KMS-11 (cell line): Measurements from ENCODE around the gene NFYA.

Experiments
- H2AFZ ChIP-seq: fragments of 200-600 bp; sonication (generic); 2 replicates; pipeline ENCODE4 v1.6.1; 2016; ENCODE audit warnings: antibody characterized with exemption, mixed run types, low read depth
- H3K27ac ChIP-seq: fragments of 200-600 bp; sonication (generic); 2 replicates; pipeline ENCODE4 v1.6.1; 2016; ENCODE audit warnings: mild to moderate bottlenecking, mixed run types
- H3K27me3 ChIP-seq: fragments of 200-600 bp; sonication (generic); 2 replicates; pipeline ENCODE4 v1.6.1; 2017; ENCODE audit warnings: mild to moderate bottlenecking, low read depth, mixed run types, moderate library complexity; ENCODE audit not compliant: insufficient read depth
- H3K36me3 ChIP-seq: fragments of 200-600 bp; sonication (generic); 2 replicates; pipeline ENCODE4 v1.6.1; 2017; ENCODE audit warnings: mild to moderate bottlenecking, mixed run types; ENCODE audit not compliant: insufficient read depth
- H3K4me1 ChIP-seq: fragments of 200-600 bp; sonication (generic); 2 replicates; pipeline ENCODE4 v1.6.1; 2016; ENCODE audit warnings: mild to moderate bottlenecking, low read depth, mixed run types; ENCODE audit not compliant: poor library complexity, severe bottlenecking
- H3K4me2 ChIP-seq: fragments of 200-600 bp; sonication (generic); 2 replicates; pipeline ENCODE4 v1.7.0; 2016; ENCODE audit warnings: mild to moderate bottlenecking, mixed run types
- H3K4me3 ChIP-seq: fragments of 200-600 bp; sonication (generic); IDR thresholded peaks from 2 replicates; pipeline ENCODE4 v1.6.1; 2017; ENCODE audit warnings: low read depth, low read length, mixed read lengths; ENCODE audit not compliant: insufficient read depth
- H3K79me2 ChIP-seq: fragments of 200-600 bp; sonication (generic); 2 replicates; pipeline ENCODE4 v1.6.1; 2016; ENCODE audit warnings: low read depth, mixed run types; ENCODE audit not compliant: insufficient read depth
- H3K9ac ChIP-seq: fragments of 200-600 bp; sonication (generic); 2 replicates; pipeline ENCODE4 v1.6.1; 2016; ENCODE audit warnings: mild to moderate bottlenecking, mixed run types
- H4K20me1 ChIP-seq: fragments of 200-600 bp; sonication (generic); 2 replicates; pipeline ENCODE4 v1.6.1; 2016; ENCODE audit warnings: mild to moderate bottlenecking, mixed run types; ENCODE audit not compliant: insufficient read depth
- TF ChIP-seq, protein P1 (sequence below): fragments of 200-600 bp; sonication (generic); conservative IDR thresholded peaks from 2 replicates; pipeline ENCODE4 v1.6.1; 2017; ENCODE audit warnings: low read depth, mild to moderate bottlenecking, antibody characterized with exemption, low read length, moderate library complexity, mixed read lengths

NFYA gene

DNA sequence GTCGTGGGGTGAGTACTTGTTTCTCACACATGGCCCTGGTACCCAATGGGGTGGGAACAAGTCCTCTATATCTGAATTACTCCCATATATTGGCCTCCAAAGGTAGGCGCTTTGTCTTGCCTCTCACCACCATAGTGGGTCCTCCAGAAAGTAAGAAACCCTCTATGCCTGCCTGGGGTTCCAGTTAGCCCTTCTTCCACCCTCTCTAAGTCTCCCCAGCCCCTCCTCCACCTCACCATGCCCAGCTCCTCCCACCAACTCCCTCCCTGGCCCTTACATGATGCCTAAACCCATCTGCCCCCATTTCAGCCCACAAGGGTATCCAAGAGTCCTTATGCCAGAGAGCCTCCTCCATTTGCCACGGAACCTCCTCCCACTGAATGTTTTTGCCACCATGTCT, 29.6 kb upstream of the NFYA start:
- Histone ChIP-seq H3K4me2 (no peak overlapping the region), H2AFZ (no peak overlapping the region)

DNA sequence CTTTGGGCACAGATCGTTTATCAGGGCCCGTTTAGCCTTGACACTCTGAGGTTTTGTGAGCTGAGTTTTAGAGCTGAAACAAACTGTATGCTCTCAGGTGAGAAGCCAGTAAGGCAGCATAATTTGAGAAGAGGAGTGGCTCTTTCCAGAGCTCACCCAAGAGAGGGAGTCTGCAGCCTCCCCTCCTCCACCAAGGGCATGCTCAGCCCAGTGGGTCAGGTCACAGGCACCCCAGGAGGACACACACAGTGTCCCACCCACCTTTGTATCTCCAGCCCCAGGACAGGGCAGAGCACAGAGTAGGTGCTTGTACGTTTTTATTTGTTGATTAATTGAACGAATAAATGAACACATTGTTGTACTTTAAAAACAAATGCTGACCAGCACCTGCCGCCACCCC, 27.1 kb upstream of the NFYA start:
- Histone ChIP-seq H3K79me2 (no peaks in the 10 kb centered on the region), H3K27ac (no peak overlapping the region), H3K4me3 (no peak overlapping the region), H3K4me2 (no peak overlapping the region), H3K9ac (no peak overlapping the region), H3K36me3 (no peaks in the 10 kb centered on the region), H3K4me1 (no peaks in the 10 kb centered on the region), H4K20me1 (no peaks in the 10 kb centered on the region), H2AFZ (no peak overlapping the region), H3K27me3 (no peaks in the 10 kb centered on the region)
- TF ChIP-seq, protein P1, sequence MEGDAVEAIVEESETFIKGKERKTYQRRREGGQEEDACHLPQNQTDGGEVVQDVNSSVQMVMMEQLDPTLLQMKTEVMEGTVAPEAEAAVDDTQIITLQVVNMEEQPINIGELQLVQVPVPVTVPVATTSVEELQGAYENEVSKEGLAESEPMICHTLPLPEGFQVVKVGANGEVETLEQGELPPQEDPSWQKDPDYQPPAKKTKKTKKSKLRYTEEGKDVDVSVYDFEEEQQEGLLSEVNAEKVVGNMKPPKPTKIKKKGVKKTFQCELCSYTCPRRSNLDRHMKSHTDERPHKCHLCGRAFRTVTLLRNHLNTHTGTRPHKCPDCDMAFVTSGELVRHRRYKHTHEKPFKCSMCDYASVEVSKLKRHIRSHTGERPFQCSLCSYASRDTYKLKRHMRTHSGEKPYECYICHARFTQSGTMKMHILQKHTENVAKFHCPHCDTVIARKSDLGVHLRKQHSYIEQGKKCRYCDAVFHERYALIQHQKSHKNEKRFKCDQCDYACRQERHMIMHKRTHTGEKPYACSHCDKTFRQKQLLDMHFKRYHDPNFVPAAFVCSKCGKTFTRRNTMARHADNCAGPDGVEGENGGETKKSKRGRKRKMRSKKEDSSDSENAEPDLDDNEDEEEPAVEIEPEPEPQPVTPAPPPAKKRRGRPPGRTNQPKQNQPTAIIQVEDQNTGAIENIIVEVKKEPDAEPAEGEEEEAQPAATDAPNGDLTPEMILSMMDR, result no peak

More for the DNA sequence above, 29.6 kb upstream of the NFYA start:
- Histone ChIP-seq H3K79me2 (no peaks in the 10 kb centered on the region), H3K27me3 (no peaks in the 10 kb centered on the region), H3K4me1 (no peaks in the 10 kb centered on the region), H3K9ac (no peak overlapping the region), H3K27ac (no peak overlapping the region), H4K20me1 (no peaks in the 10 kb centered on the region), H3K4me3 (no peak overlapping the region), H3K36me3 (no peaks in the 10 kb centered on the region)
- TF ChIP-seq, protein P1, result no peak

DNA sequence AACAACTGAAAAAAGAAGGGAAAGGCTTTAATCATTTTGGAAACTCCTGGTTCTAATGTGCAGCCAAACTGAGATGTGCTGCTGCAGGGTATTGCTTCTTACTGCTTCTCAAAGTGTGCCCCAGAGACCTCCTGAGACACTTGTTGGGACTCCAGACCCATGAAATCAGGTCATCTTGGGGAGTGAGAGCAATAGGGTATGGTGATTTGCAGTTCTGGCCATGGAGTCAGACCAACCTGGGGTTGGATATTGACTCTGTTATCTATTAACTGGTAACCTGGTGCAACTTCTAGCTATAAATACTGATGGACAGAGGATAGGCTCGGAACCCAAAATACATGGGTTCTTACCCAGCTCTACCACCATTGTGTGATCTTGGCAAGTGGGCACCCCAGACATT, 26.7 kb upstream of the NFYA start:
- Histone ChIP-seq H3K27me3 (no peaks in the 10 kb centered on the region), H4K20me1 (no peaks in the 10 kb centered on the region), H3K4me1 (no peaks in the 10 kb centered on the region), H3K4me3 (no peak overlapping the region), H3K27ac (no peak overlapping the region), H3K79me2 (no peaks in the 10 kb centered on the region), H3K9ac (no peak overlapping the region), H3K4me2 (no peak overlapping the region), H3K36me3 (no peaks in the 10 kb centered on the region), H2AFZ (no peak overlapping the region)
- TF ChIP-seq, protein P1, result no peak

DNA sequence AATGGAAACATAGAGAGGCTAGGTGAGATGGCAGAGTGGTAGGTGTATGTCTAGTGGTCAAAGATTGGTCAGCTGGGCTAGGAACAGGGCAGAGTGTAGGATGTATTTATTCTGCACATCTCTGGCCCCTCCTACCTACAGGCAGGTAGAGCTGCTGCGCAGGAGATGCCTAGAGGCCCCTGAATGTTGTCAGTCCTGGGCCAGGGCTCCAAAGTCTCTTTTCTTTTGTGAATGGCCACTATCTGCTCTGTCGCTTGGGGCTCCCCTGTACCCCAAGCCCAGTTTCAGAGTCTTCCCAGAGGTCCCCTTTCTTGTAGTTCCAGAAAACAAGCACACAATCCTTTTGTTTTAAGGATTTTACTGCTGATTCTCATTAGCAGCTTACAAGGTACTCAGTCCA, 25.5 kb upstream of the NFYA start:
- TF ChIP-seq, protein P1, result no peak
- Histone ChIP-seq H3K4me1 (no peaks in the 10 kb centered on the region), H3K79me2 (no peaks in the 10 kb centered on the region)

More for the DNA sequence above, 25.5 kb upstream of the NFYA start:
- Histone ChIP-seq H2AFZ (no peak overlapping the region), H3K4me2 (no peak overlapping the region), H3K36me3 (no peaks in the 10 kb centered on the region), H3K9ac (no peak overlapping the region), H4K20me1 (no peaks in the 10 kb centered on the region), H3K27me3 (no peaks in the 10 kb centered on the region), H3K27ac (no peak overlapping the region), H3K4me3 (no peak overlapping the region)
